ENCODE data around the gene ZFP1.

ZFP1 gene

GRCh38 chr16:75193730-75194444, 45.6 kb downstream of the ZFP1 start:
- TF ChIP-seq CTCF (IDR thresholded peaks at IDR 0.05; ENCODE audit: borderline replicate concordance, control extremely low read depth, extremely low read depth, insufficient read depth, missing control alignments): no peak
- DNase-seq (ENCODE audit: low spot score): no peak
- in situ Hi-C loops (cut with MboI; ENCODE audit: low sequenced_read_pairs, unreplicated experiment): no loop called here

GRCh38 chr16:75195811-75196790, 47.8 kb downstream of the ZFP1 start:
- TF ChIP-seq CTCF (IDR thresholded peaks at IDR 0.05; ENCODE audit: borderline replicate concordance, control extremely low read depth, extremely low read depth, insufficient read depth, missing control alignments): no peak
- in situ Hi-C loops (cut with MboI; ENCODE audit: low sequenced_read_pairs, unreplicated experiment): no loop called here
- no peak for DNase-seq (ENCODE audit: low spot score)

- in situ Hi-C loops (cut with MboI; ENCODE audit: low sequenced_read_pairs, unreplicated experiment): no loop called here
- TF ChIP-seq CTCF (IDR thresholded peaks at IDR 0.05; ENCODE audit: borderline replicate concordance, control extremely low read depth, extremely low read depth, insufficient read depth, missing control alignments): no peak
- DNase-seq (ENCODE audit: low spot score): no peak
Observed at GRCh38 chr16:75196836-75197235, 48.5 kb downstream of the ZFP1 start.

GRCh38 chr16:75197522-75198134, 49.3 kb downstream of the ZFP1 start:
- no peak for DNase-seq (ENCODE audit: low spot score)
- in situ Hi-C loops (cut with MboI; ENCODE audit: low sequenced_read_pairs, unreplicated experiment): no loop called here
- no peak for TF ChIP-seq CTCF (IDR thresholded peaks at IDR 0.05; ENCODE audit: borderline replicate concordance, control extremely low read depth, extremely low read depth, insufficient read depth, missing control alignments)

- no peak for DNase-seq (ENCODE audit: low spot score)
- TF ChIP-seq CTCF (IDR thresholded peaks at IDR 0.05; ENCODE audit: borderline replicate concordance, control extremely low read depth, extremely low read depth, insufficient read depth, missing control alignments): no peak
- in situ Hi-C loops (cut with MboI; ENCODE audit: low sequenced_read_pairs, unreplicated experiment): no loop called here
Observed at GRCh38 chr16:75198135-75198600, 49.8 kb downstream of the ZFP1 start.

- in situ Hi-C loops (cut with MboI; ENCODE audit: low sequenced_read_pairs, unreplicated experiment): loop anchor here (25.0 kb wide), 1 partner anchor 560 kb away; no protein-coding TSS in a partner anchor
- no peak for DNase-seq (ENCODE audit: low spot score)
Observed at GRCh38 chr16:75202069-75202590, 53.8 kb downstream of the ZFP1 start.

More at GRCh38 chr16:75202069-75202590, 53.8 kb downstream of the ZFP1 start:
- TF ChIP-seq CTCF (IDR thresholded peaks at IDR 0.05; ENCODE audit: borderline replicate concordance, control extremely low read depth, extremely low read depth, insufficient read depth, missing control alignments): no peak

Data from GM13976 (cell line).